ENCODE results near the gene HFE.
"Not testable (repeated sequence)": the region's sequence is repeated elsewhere in the genome, so short reads cannot be mapped to it uniquely, and the experiment has no call there.

Gene HFE

GRCh38 chr6:26055719-26056582 lies 31.3 kb upstream of the HFE start:
- H3K4me3 ChIP-seq (ENCODE audit: control insufficient read depth, low read depth, low read length), result peak overlapping the region; percentile 91
- TF ChIP-seq CTCF (conservative IDR thresholded peaks at IDR 0.05; ENCODE audit: control insufficient read depth, insufficient read depth, low read depth, low read length), result no peak
- peak; percentile 88 for DNase-seq (ENCODE audit: low read depth)

DNA sequence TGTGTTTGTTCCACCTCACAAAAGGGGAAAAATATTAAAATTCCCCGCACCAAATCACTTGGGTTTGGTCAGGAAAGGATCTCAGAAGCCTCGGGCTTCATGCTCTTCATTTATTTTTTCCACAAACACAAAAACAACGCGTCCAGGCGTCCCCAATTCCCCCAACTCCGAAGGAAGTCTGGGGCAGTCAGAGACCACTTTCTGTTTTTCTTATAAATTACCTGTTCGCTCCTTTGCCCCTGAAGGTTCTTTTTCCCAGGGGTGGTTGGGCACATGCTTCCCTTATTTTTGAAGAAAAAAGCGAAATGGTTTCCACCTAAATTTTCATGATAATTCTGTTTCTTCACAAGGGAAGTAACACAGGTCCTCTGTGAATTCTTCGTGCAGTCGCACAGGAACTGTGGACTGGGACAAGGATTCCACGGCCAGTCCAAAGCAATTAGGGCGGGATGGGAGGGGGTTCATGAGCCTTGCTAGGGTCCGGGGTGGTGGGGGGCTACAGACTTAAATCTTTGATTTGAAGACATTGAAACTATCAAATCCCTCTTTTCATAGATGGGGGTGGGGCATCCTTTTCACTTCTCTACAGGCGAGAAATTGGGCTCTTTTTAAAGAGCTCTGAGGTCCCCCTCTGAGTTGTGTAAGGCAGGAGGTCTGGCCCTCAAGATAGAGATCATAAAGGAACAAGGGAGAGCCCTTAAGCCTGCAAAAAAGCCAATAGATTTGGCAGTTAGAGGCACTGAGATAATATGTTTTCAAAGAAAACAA lies 30.5 kb upstream of the HFE start:
- peak; percentile 31 for DNase-seq (ENCODE audit: low read depth)
- H3K4me3 ChIP-seq (ENCODE audit: control insufficient read depth, low read depth, low read length), result peak overlapping the region; percentile 91
- no peak for TF ChIP-seq CTCF (conservative IDR thresholded peaks at IDR 0.05; ENCODE audit: control insufficient read depth, insufficient read depth, low read depth, low read length)

DNA sequence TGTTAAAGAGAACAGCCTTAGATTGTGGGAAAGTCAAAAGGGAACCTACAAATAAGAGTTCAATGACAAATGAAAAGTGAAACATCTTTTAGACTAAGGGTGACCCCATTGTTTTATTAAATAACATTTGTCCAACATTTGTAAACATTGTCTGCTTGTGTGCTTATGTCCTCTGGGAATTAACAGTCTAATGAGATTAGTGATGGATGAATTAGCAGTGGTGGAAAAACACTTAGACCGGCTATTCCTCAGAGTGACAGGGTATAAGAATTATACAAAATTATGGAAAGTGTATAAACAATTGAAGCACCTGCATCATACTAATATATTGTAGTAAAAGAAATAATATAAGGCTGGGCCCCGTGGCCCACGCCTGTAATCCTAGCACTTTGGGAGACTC lies 29.3 kb upstream of the HFE start:
- H3K4me3 ChIP-seq (ENCODE audit: control insufficient read depth, low read depth, low read length), result no peak overlapping the region
- DNase-seq (ENCODE audit: low read depth), result no peak
- TF ChIP-seq CTCF (conservative IDR thresholded peaks at IDR 0.05; ENCODE audit: control insufficient read depth, insufficient read depth, low read depth, low read length), result no peak

- H3K4me3 ChIP-seq (ENCODE audit: control insufficient read depth, low read depth, low read length), result not testable (repeated sequence)
Measured at GRCh38 chr6:26058477-26059033, 28.7 kb upstream of the HFE start.

GRCh38 chr6:26059941-26060340 lies 27.3 kb upstream of the HFE start:
- H3K4me3 ChIP-seq (ENCODE audit: control insufficient read depth, low read depth, low read length), result no peak overlapping the region
- DNase-seq (ENCODE audit: low read depth), result no peak
- no peak for TF ChIP-seq CTCF (conservative IDR thresholded peaks at IDR 0.05; ENCODE audit: control insufficient read depth, insufficient read depth, low read depth, low read length)

More at GRCh38 chr6:26058477-26059033, 28.7 kb upstream of the HFE start:
- not testable (repeated sequence) for DNase-seq (ENCODE audit: low read depth)

DNA sequence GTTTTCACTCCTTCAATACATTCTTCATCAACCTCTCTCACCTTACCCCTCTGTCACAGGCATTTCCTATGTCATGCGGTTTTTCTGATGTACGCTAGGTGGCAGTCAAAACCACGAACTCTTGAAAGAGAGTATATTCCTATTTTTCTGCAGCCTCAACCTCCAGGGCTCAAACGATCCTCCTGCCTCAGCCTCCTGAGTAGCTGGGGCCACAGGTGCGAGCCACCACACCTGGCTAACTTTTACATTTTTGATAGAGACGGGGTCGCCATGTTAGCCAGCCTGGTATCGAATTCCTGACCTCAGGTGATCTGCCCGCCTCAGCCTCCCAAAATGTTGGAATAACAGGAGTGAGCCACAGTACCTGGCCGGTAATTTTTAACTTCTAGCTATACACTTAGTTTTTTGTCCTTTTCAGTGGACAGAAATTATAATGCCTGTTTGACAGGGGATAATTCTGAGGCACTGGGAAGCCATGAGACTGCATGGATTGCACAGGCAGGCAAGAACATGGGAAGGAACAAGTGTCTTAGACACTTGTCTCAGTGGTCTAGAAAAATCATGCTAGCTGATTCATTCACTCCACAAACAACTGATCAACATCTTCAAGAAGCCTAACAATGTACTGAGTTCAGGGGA lies 22.5 kb upstream of the HFE start:
- DNase-seq (ENCODE audit: low read depth), result peak; percentile 63
- TF ChIP-seq CTCF (conservative IDR thresholded peaks at IDR 0.05; ENCODE audit: control insufficient read depth, insufficient read depth, low read depth, low read length), result peak; percentile 76

More for the DNA sequence above, 22.5 kb upstream of the HFE start:
- H3K4me3 ChIP-seq (ENCODE audit: control insufficient read depth, low read depth, low read length), result no peak overlapping the region
